ENCODE results near the gene FAM83E.

DNA sequence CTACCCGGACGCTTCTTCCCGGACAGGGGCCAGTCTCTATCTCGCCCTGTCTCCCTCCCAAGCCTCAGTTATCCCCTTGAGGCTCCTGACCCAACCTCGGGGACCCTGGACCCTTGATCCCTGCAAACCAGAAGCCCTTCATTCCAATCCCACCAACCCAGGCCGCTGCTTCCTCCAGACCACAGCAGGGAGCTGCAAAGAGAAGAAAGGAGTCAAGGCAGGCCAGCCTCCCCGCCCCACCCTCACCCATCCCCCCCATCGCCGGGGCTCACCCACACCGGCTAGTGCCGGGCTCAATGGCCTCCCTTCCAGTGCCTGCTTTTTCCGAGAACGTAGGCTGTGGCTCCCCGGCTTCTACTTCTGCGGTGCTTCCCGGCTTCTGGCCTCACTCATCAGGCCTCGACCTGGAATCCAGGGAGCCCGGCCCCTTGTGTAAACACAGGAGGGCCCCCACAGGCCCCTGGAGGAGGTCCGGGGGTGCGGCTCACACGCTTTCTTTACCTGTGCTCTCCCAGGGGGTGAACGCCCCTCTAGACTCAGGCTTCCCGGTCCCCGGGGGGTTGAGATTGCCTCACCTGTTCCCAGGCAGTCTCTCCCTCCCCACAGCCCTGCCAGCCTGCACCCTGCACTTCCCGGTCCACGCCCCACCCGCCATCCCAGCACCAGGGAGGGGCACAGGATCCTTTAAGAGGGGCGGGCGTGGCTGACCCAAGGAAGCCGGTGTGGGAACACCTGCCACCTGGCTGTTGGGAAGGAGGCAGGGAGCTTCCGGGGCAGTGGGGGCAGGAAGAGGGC lies at the start of gene FAM83E:
- TF ChIP-seq, protein P1, sequence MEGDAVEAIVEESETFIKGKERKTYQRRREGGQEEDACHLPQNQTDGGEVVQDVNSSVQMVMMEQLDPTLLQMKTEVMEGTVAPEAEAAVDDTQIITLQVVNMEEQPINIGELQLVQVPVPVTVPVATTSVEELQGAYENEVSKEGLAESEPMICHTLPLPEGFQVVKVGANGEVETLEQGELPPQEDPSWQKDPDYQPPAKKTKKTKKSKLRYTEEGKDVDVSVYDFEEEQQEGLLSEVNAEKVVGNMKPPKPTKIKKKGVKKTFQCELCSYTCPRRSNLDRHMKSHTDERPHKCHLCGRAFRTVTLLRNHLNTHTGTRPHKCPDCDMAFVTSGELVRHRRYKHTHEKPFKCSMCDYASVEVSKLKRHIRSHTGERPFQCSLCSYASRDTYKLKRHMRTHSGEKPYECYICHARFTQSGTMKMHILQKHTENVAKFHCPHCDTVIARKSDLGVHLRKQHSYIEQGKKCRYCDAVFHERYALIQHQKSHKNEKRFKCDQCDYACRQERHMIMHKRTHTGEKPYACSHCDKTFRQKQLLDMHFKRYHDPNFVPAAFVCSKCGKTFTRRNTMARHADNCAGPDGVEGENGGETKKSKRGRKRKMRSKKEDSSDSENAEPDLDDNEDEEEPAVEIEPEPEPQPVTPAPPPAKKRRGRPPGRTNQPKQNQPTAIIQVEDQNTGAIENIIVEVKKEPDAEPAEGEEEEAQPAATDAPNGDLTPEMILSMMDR (IDR thresholded peaks at IDR 0.05): no peak
- peak in 1 of 2 donors; percentile 16 for TF ChIP-seq POLR2A (IDR thresholded peaks at IDR 0.05)
